GM18508 (cell line): Measurements from ENCODE around the gene EXOC6.
"Not testable (repeated sequence)": the region's sequence is repeated elsewhere in the genome, so short reads cannot be mapped to it uniquely, and the experiment has no call there.

Experiments
- ATAC-seq: cut with Tn5 transposase; IDR thresholded peaks from one replicate; pipeline ENCODE4 v1.9.1; 2021; ENCODE audit warnings: moderate number of reproducible peaks; ENCODE audit not compliant: insufficient read depth, unreplicated experiment

The EXOC6 gene

GRCh38 chr10:92929896-92930295, 81.6 kb downstream of the EXOC6 start:
- ATAC-seq = no peak

- ATAC-seq = no peak
These were observed 83.3 kb downstream of the EXOC6 start for GRCh38 chr10:92931597-92931996.

DNA sequence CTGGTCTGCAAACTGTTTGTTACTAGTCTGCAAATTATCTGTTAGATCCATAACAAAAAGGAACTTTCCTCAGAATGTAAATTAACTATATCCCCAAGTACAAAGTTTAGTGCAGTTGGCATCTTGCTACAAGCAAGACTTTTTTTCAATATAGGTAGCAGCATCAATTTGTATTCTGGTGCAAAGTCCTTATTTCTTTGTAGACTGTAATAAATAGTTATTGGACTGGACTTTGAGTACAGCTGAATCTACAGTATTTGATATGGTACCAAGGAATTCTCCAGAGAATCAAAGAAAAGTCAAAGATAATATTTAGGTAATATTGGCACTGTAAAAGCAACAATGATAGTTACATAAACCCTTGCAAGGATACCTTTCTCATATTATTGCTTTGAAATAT, 89.6 kb downstream of the EXOC6 start:
- ATAC-seq = no peak

GRCh38 chr10:92938841-92939240, 90.5 kb downstream of the EXOC6 start:
- ATAC-seq = no peak

DNA sequence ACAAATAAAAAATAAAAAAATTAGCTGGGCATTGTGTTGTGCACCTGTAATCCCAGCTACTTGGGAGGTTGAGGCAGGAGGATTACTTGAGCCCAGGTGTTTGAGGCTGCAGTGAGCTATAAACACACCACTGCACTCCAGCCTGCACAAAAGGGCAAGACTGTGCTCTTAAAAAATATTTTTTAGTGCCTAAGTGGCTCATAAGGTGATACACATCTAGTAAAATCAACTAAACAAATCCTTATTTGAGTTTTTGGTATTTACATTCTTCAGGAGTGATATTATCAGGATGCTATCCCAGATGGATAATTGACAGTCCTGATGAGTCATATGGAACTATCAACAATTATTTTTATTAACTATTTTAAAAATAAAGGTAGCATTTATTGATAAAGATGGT, 93.9 kb downstream of the EXOC6 start:
- no peak for ATAC-seq

GRCh38 chr10:92946491-92946890, 98.2 kb downstream of the EXOC6 start:
- ATAC-seq = no peak

- ATAC-seq = not testable (repeated sequence)
These were observed 104.3 kb downstream of the EXOC6 start for GRCh38 chr10:92952573-92952972.

GRCh38 chr10:92957223-92958010, 109.1 kb downstream of the EXOC6 start:
- no peak for ATAC-seq

GRCh38 chr10:92961638-92962037, 113.3 kb downstream of the EXOC6 start:
- ATAC-seq = no peak

DNA sequence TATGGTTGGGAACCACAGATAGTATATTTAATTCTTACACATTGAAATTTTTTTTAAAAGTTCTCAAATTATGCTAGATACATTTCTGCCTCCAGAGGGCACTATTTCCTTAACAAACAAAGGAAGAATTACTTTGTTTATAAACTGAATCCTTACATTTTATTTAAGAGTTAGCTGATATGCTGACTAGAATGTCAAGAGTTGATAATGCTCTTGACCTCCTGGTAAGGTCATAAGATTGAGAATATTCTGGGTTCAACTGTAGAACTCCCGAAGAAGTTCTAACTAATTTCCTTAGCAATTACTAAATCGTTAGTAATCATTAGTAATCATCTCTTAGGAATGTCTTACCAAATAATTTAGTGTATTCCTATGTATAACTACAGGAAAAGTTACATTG, 117.0 kb downstream of the EXOC6 start:
- ATAC-seq = no peak

- no peak for ATAC-seq
These were observed 119.3 kb downstream of the EXOC6 start for GRCh38 chr10:92967641-92968040.

DNA sequence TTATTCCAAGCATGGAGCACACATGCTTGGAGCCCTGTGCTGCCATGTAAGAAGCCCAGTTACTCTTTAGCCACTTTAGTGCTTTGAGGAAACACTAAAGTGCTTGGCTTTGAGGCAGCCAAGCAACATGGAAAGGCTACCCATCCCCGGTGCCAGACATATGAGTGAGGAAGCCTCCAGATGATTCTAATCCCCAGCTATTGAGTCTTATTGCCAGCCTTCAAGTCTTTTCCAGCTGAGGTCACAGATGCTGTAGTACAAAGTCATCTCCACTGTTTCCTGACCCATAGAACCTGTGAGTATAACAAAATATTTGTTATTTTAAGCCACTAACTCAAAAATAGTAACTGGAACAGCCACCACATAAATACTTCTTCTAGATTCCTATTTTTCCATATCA, 120.8 kb downstream of the EXOC6 start:
- ATAC-seq = no peak

DNA sequence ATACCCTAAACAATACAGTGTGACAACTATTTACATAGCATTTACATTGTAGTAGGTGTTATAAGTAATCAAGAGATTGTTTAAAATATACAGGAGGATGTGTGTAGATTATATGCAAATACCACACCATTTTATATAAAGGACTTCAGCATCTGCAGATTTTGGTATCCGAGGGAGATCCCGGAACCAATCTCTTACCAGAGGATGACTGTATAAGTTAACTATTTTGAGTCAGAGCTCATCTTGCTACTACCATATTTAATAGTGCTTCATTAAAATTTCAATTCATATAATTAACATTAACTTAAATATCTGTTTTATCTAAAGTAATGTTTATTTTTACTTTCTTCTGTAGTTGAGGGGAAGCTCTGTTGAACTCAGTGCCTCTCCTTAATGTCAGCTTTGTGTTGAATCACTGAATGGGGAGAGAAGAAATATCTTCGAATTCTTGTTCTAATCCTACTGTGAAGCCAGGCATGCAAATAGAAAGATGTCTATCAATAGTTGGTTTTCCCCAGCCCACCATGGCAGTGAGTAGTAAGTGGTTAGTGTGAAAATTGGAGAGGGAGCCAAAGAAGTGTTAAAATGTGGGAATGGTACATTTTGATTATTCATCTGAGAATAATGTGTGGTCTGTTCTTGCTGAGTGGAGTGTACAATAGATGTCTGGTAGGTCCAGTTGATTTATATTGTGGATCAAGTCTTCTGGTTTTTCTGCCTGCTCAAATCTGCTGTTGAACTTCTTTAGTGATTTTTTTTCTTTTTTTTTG, 122.2 kb downstream of the EXOC6 start:
- no peak for ATAC-seq

DNA sequence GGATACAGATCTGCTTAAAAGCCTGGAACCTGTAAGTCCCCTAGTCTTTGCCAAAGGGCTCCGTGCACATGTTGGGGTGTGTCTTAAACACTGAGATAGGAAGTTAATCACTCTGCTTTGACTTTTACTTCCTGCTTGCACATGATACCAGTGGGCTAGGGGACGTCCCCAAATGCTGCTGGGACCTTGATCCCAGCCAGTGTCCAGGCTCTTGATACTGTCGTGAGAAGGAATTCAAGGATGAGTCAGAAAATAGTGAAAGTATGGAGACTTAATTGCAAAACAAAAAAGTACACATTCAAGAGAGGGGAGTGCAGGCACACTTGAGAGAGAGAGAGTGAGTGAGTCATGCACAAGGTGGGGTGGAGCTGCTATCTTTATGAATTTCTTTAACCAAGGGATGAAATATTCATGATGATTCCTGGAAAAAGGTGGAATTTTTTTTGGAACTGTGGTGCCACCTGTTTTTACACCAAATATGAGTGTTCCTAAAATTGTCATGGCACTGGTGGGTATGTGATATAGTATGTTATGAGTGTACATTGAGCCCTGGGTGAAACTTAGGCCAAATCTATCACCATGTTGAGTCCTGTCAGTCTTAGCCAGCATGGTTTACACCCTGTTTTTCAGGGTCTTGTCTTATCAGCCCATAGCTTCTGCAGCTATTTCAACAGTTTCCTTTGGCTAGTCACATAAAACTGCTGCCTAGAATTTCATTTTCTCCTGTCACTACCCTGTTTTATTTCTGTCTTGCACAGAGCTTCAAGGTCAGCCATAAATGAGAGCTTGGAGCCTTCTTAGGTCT, 123.9 kb downstream of the EXOC6 start:
- ATAC-seq = no peak

- ATAC-seq = no peak
These were observed 124.6 kb downstream of the EXOC6 start for GRCh38 chr10:92972886-92973285.

GRCh38 chr10:92976278-92976677, 128.0 kb downstream of the EXOC6 start:
- ATAC-seq = not testable (repeated sequence)

- ATAC-seq = no peak
These were observed 140.9 kb downstream of the EXOC6 start for GRCh38 chr10:92989250-92989649.

- ATAC-seq = no peak
These were observed 142.3 kb downstream of the EXOC6 start for GRCh38 chr10:92990615-92991014.

DNA sequence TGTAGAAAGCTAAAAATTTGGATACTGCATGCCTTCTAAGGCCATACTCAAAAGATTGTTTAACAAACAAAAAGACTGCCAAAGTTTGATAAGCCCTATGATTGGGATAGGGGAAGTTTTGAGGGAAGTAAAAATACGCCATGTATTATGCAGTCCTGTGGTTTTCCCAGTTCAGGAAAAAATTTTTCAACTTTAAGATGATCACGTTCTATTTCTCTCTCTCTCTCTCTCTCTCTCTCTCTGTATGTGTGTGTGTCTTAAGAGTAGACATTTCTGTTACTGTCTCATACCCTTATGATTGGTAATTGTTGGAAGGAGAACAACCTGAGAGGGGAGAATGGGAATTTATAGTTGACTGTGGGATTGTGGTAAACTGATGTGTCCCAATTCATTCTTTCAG, 143.2 kb downstream of the EXOC6 start:
- no peak for ATAC-seq

GRCh38 chr10:92993699-92994272, 145.5 kb downstream of the EXOC6 start:
- no peak for ATAC-seq

- ATAC-seq = no peak
These were observed 147.2 kb downstream of the EXOC6 start for GRCh38 chr10:92995509-92995908.
